Esophagus mucosa (tissue), 1 donor: ENCODE results near the gene BCL2L12. TPM values are rescaled to one million over a fixed set of nuclear protein-coding genes. Genes with fewer than 3 reads are reported as not detected.

Experiments
- ATAC-seq: fragments of 200-7000 bp; cut with Tn5 transposase; one replicate; pipeline ENCODE4 v1.9.1; 2020
- total RNA-seq: library from RNA; stranded (reverse); gene quantifications from one replicate; pipeline ENCODE4 v1.2.4, GENCODE V29; 2023
- donor health status: DM: yes; HTN: yes; CAD: no.

Gene BCL2L12
- total RNA-seq, 1 donor from 2014 or later: 23.5 TPM

- ATAC-seq: no peak
Measured at GRCh38 chr19:49685845-49686332, 20.2 kb downstream of the BCL2L12 start.

GRCh38 chr19:49686503-49687088, 20.9 kb downstream of the BCL2L12 start:
- ATAC-seq: no peak

GRCh38 chr19:49687150-49687549, 21.4 kb downstream of the BCL2L12 start:
- no peak for ATAC-seq

GRCh38 chr19:49687566-49688316, 22.0 kb downstream of the BCL2L12 start:
- no peak for ATAC-seq

- no peak for ATAC-seq
Measured at GRCh38 chr19:49688531-49689132, 22.9 kb downstream of the BCL2L12 start.

- peak; percentile 50 for ATAC-seq
Measured at GRCh38 chr19:49689133-49690078, 23.7 kb downstream of the BCL2L12 start, which contains the start of gene ADM5. TSS of gene ADM5 (plus strand) at chr19:49689594. CDS start at chr19:49689838, 244 bp downstream.

GRCh38 chr19:49690079-49690655, 24.4 kb downstream of the BCL2L12 start:
- ATAC-seq: peak; percentile 5

GRCh38 chr19:49690656-49691242, 25.0 kb downstream of the BCL2L12 start, which contains the start of gene CPT1C:
TSS of gene CPT1C (plus strand) at chr19:49691116. CDS start at chr19:49692253, 1,137 bp downstream.
- ATAC-seq: peak; percentile 50

GRCh38 chr19:49691243-49692146, 25.8 kb downstream of the BCL2L12 start:
- ATAC-seq: peak; percentile 6

GRCh38 chr19:49692147-49692506, 26.4 kb downstream of the BCL2L12 start:
- no peak for ATAC-seq

- ATAC-seq: no peak
Measured at GRCh38 chr19:49696115-49696514, 30.4 kb downstream of the BCL2L12 start.

GRCh38 chr19:49696865-49697264, 31.1 kb downstream of the BCL2L12 start:
- no peak for ATAC-seq

- no peak for ATAC-seq
Measured at GRCh38 chr19:49699364-49699763, 33.6 kb downstream of the BCL2L12 start.

- no peak for ATAC-seq
Measured at GRCh38 chr19:49700563-49700962, 34.8 kb downstream of the BCL2L12 start.

- ATAC-seq: no peak
Measured at GRCh38 chr19:49701271-49701786, 35.6 kb downstream of the BCL2L12 start.

- ATAC-seq: no peak
Measured at GRCh38 chr19:49704888-49705642, 39.3 kb downstream of the BCL2L12 start.

GRCh38 chr19:49705919-49706318, 40.2 kb downstream of the BCL2L12 start:
- ATAC-seq: no peak

- ATAC-seq: no peak
Measured at GRCh38 chr19:49710372-49710951, 44.7 kb downstream of the BCL2L12 start.

- peak; percentile 51 for ATAC-seq
Measured at GRCh38 chr19:49712397-49712859, 46.7 kb downstream of the BCL2L12 start.
